ENCODE results near the gene PDE9A. TPM values are rescaled to one million over a fixed set of nuclear protein-coding genes. Genes with fewer than 3 reads are reported as not detected.
"Not testable (repeated sequence)": the region's sequence is repeated elsewhere in the genome, so short reads cannot be mapped to it uniquely, and the experiment has no call there.

PDE9A gene
- total and polyA plus RNA-seq, 4 donors = 2.6 to 16.2 (median 7.8) TPM

DNA sequence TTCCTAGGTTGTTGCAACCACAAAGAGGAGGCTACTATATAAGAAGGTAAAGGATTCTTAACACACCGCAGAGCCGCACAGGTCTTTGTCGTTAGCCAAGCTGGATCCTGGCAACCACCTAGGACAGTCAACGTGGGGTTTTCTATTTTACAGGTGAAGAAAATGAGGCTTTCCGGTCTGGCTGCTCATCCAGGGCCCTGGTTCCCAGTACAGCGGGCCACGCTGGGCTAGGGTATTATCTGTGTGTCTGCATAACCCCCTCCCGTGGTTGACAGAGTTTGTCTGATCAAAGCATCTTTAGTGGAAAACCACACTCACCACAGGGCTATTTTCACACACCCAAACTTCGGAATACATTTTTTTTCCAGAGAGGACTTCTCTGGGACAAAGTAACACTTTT lies 39.0 kb upstream of the PDE9A start:
- Histone ChIP-seq H3K36me3 (ENCODE audit: control insufficient read depth in 1 of 2, insufficient read depth in 2 of 2, low read length in 1 of 2) (no peaks in the 10 kb centered on the region), H3K27ac (ENCODE audit: low read depth in 1 of 2, low read length in 2 of 2) (no peak overlapping the region), H3K27me3 (ENCODE audit: control insufficient read depth in 1 of 2, insufficient read depth in 2 of 2, low read length in 1 of 2) (no peaks in the 10 kb centered on the region), H3K9me3 (ENCODE audit: control insufficient read depth, low read length) (peaks cover 2% of the 10 kb centered on the region), H3K4me1 (ENCODE audit: control insufficient read depth in 1 of 2, insufficient read depth in 2 of 2, low read length in 2 of 2) (no peaks in the 10 kb centered on the region), H3K4me3 (ENCODE audit: low read length in 2 of 2) (no peak overlapping the region)
- intact Hi-C loops (cut with DNase I) = no loop called here
- DNase-seq (peak in 1 of 2 donors; percentile 34), ATAC-seq (ENCODE audit: low FRiP score) (no peak)
- WGBS, 2 donors = 67 to 69% methylated on average over 9 of the region's 9 CpGs

DNA sequence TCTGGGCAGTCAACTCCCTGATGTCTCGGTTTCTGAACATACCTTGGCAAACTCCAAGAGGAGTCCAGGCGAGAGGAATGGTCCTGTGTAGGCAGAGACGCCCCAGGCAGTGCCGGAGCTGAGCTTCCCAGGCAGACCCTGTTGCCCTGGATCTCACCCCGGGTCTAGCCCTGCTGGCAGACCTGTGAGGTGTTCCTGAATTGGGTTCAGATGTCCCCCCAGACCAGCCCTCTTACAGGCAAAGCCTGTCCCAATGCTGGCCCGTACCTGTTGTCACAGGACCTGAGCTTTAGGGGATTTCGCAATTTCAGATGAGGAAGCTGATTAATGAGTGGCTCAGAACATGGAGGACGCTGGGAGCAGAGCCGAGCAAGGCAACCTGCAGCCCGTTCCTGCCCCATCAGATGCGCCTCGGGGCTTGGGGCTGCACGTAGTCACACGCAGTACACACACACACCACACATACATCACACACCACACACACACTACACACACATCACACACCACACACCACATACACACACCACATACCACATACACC lies 38.5 kb upstream of the PDE9A start:
- H3K9me3 ChIP-seq (ENCODE audit: control insufficient read depth, low read length) = no peaks in the 10 kb centered on the region
- DNase-seq = peak in 1 of 2 donors; percentile 64
- no peak overlapping the region for H3K4me3 ChIP-seq (ENCODE audit: low read length in 2 of 2)
- WGBS, 2 donors = 34 to 36% methylated on average over 14 of the region's 14 CpGs
- intact Hi-C loops (cut with DNase I) = no loop called here
- H3K36me3 ChIP-seq (ENCODE audit: control insufficient read depth in 1 of 2, insufficient read depth in 2 of 2, low read length in 1 of 2) = no peaks in the 10 kb centered on the region
- ATAC-seq (ENCODE audit: low FRiP score) = no peak
- no peaks in the 10 kb centered on the region for H3K27me3 ChIP-seq (ENCODE audit: control insufficient read depth in 1 of 2, insufficient read depth in 2 of 2, low read length in 1 of 2)
- H3K4me1 ChIP-seq (ENCODE audit: control insufficient read depth in 1 of 2, insufficient read depth in 2 of 2, low read length in 2 of 2) = no peaks in the 10 kb centered on the region
- no peak overlapping the region for H3K27ac ChIP-seq (ENCODE audit: low read depth in 1 of 2, low read length in 2 of 2)

DNA sequence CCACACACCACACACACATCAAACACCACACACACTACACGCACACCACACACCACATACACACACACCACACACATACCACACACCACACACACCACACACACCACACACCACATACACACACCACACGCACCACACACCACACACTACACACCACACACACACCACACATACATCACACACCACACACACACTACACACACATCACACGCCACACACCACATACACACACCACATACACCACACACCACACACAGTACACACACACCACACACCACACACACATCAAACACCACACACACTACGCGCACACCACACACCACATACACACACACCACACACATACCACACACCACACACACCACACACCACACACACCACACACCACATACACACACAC lies 38.0 kb upstream of the PDE9A start:
- H3K4me1 ChIP-seq (ENCODE audit: control insufficient read depth in 1 of 2, insufficient read depth in 2 of 2, low read length in 2 of 2); H3K4me3 ChIP-seq (ENCODE audit: low read length in 2 of 2); H3K27ac ChIP-seq (ENCODE audit: low read depth in 1 of 2, low read length in 2 of 2); intact Hi-C loops (cut with DNase I); H3K27me3 ChIP-seq (ENCODE audit: control insufficient read depth in 1 of 2, insufficient read depth in 2 of 2, low read length in 1 of 2); H3K9me3 ChIP-seq (ENCODE audit: control insufficient read depth, low read length); ATAC-seq (ENCODE audit: low FRiP score); H3K36me3 ChIP-seq (ENCODE audit: control insufficient read depth in 1 of 2, insufficient read depth in 2 of 2, low read length in 1 of 2); DNase-seq: not testable (repeated sequence)
- WGBS, 2 donors = 70 to 76% methylated on average over 2 to 4 of the region's 5 CpGs

DNA sequence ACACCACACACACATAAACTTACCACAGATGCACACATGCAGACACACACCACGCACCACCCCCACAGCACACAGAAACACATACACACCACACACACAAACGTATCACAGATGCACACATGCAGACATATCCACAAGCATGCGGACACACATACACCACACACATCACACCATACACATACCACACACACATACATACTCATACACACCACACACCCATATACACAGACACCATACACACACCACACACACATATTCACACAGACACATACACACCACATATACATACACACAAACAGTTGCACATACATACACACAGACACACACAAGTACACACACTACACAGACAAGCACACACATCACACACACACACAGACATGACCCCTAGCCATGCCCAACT lies 37.5 kb upstream of the PDE9A start:
- H3K4me3 ChIP-seq (ENCODE audit: low read length in 2 of 2) = no peak overlapping the region
- no peak for ATAC-seq (ENCODE audit: low FRiP score)
- intact Hi-C loops (cut with DNase I) = no loop called here
- no peaks in the 10 kb centered on the region for H3K36me3 ChIP-seq (ENCODE audit: control insufficient read depth in 1 of 2, insufficient read depth in 2 of 2, low read length in 1 of 2)
- no peaks in the 10 kb centered on the region for H3K4me1 ChIP-seq (ENCODE audit: control insufficient read depth in 1 of 2, insufficient read depth in 2 of 2, low read length in 2 of 2)
- WGBS, 2 donors = 58 to 59% methylated on average over 3 of the region's 3 CpGs
- DNase-seq = no peak
- H3K27ac ChIP-seq (ENCODE audit: low read depth in 1 of 2, low read length in 2 of 2) = no peak overlapping the region
- no peaks in the 10 kb centered on the region for H3K9me3 ChIP-seq (ENCODE audit: control insufficient read depth, low read length)
- no peaks in the 10 kb centered on the region for H3K27me3 ChIP-seq (ENCODE audit: control insufficient read depth in 1 of 2, insufficient read depth in 2 of 2, low read length in 1 of 2)

GRCh38 chr21:42616446-42616845 lies 37.0 kb upstream of the PDE9A start:
- DNase-seq (peak in 1 of 2 donors; percentile 40), ATAC-seq (ENCODE audit: low FRiP score) (no peak)
- H3K4me1 ChIP-seq (ENCODE audit: control insufficient read depth in 1 of 2, insufficient read depth in 2 of 2, low read length in 2 of 2) = no peaks in the 10 kb centered on the region
- H3K9me3 ChIP-seq (ENCODE audit: control insufficient read depth, low read length) = no peaks in the 10 kb centered on the region
- intact Hi-C loops (cut with DNase I) = no loop called here
- no peaks in the 10 kb centered on the region for H3K36me3 ChIP-seq (ENCODE audit: control insufficient read depth in 1 of 2, insufficient read depth in 2 of 2, low read length in 1 of 2)
- no peak overlapping the region for H3K27ac ChIP-seq (ENCODE audit: low read depth in 1 of 2, low read length in 2 of 2)
- 29 to 35% methylated on average over 18 of the region's 18 CpGs for WGBS, 2 donors
- H3K4me3 ChIP-seq (ENCODE audit: low read length in 2 of 2) = no peak overlapping the region
- H3K27me3 ChIP-seq (ENCODE audit: control insufficient read depth in 1 of 2, insufficient read depth in 2 of 2, low read length in 1 of 2) = no peaks in the 10 kb centered on the region

GRCh38 chr21:42616941-42617340 lies 36.5 kb upstream of the PDE9A start:
- ATAC-seq (ENCODE audit: low FRiP score) = no peak
- peak in 1 of 2 donors; percentile 71 for DNase-seq
- H3K27ac ChIP-seq (ENCODE audit: low read depth in 1 of 2, low read length in 2 of 2) = no peak overlapping the region
- H3K4me3 ChIP-seq (ENCODE audit: low read length in 2 of 2) = no peak overlapping the region
- intact Hi-C loops (cut with DNase I) = no loop called here
- H3K36me3 ChIP-seq (ENCODE audit: control insufficient read depth in 1 of 2, insufficient read depth in 2 of 2, low read length in 1 of 2) = no peaks in the 10 kb centered on the region
- H3K27me3 ChIP-seq (ENCODE audit: control insufficient read depth in 1 of 2, insufficient read depth in 2 of 2, low read length in 1 of 2) = no peaks in the 10 kb centered on the region
- H3K4me1 ChIP-seq (ENCODE audit: control insufficient read depth in 1 of 2, insufficient read depth in 2 of 2, low read length in 2 of 2) = no peaks in the 10 kb centered on the region
- 80 to 82% methylated on average over 21 of the region's 21 CpGs for WGBS, 2 donors
- no peaks in the 10 kb centered on the region for H3K9me3 ChIP-seq (ENCODE audit: control insufficient read depth, low read length)

DNA sequence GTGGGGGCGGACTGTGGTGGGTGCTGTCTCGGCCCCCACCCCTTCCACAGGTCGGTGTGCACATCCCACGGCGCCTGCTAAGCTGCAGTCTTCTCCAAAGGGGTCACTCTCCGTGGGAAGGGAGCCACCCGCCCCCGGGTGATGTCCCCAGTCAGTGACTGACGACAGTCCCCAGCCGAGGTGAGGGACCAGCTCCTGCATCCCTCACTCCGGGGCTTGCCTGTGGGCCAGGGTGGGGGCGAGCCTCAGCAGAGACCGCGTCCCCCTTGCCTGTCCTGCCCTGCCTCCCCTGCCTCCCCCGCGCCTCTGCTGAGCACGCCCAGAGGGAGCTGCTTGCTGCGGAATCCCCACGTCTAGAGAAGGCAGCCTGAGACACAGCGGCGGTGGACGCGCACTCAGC lies 35.9 kb upstream of the PDE9A start:
- peak in 1 of 2 donors; percentile 74 for DNase-seq
- Histone ChIP-seq H3K27me3 (ENCODE audit: control insufficient read depth in 1 of 2, insufficient read depth in 2 of 2, low read length in 1 of 2) (no peaks in the 10 kb centered on the region), H3K27ac (ENCODE audit: low read depth in 1 of 2, low read length in 2 of 2) (no peak overlapping the region), H3K9me3 (ENCODE audit: control insufficient read depth, low read length) (no peaks in the 10 kb centered on the region), H3K4me1 (ENCODE audit: control insufficient read depth in 1 of 2, insufficient read depth in 2 of 2, low read length in 2 of 2) (no peaks in the 10 kb centered on the region), H3K36me3 (ENCODE audit: control insufficient read depth in 1 of 2, insufficient read depth in 2 of 2, low read length in 1 of 2) (no peaks in the 10 kb centered on the region), H3K4me3 (ENCODE audit: low read length in 2 of 2) (no peak overlapping the region)
- intact Hi-C loops (cut with DNase I) = no loop called here
- WGBS, 2 donors = 58 to 59% methylated on average over 23 of the region's 23 CpGs
- ATAC-seq (ENCODE audit: low FRiP score) = no peak

GRCh38 chr21:42618707-42619102 lies 34.7 kb upstream of the PDE9A start:
- H3K36me3 ChIP-seq (ENCODE audit: control insufficient read depth in 1 of 2, insufficient read depth in 2 of 2, low read length in 1 of 2) = no peaks in the 10 kb centered on the region
- WGBS, 2 donors = 61 to 64% methylated on average over 3 of the region's 3 CpGs
- no peak overlapping the region for H3K27ac ChIP-seq (ENCODE audit: low read depth in 1 of 2, low read length in 2 of 2)
- no peak overlapping the region for H3K4me3 ChIP-seq (ENCODE audit: low read length in 2 of 2)
- no peaks in the 10 kb centered on the region for H3K9me3 ChIP-seq (ENCODE audit: control insufficient read depth, low read length)
- ATAC-seq (ENCODE audit: low FRiP score) (no peak), DNase-seq (peak in 1 of 2 donors; percentile 9)
- intact Hi-C loops (cut with DNase I) = no loop called here
- H3K4me1 ChIP-seq (ENCODE audit: control insufficient read depth in 1 of 2, insufficient read depth in 2 of 2, low read length in 2 of 2) = no peaks in the 10 kb centered on the region
- no peaks in the 10 kb centered on the region for H3K27me3 ChIP-seq (ENCODE audit: control insufficient read depth in 1 of 2, insufficient read depth in 2 of 2, low read length in 1 of 2)

DNA sequence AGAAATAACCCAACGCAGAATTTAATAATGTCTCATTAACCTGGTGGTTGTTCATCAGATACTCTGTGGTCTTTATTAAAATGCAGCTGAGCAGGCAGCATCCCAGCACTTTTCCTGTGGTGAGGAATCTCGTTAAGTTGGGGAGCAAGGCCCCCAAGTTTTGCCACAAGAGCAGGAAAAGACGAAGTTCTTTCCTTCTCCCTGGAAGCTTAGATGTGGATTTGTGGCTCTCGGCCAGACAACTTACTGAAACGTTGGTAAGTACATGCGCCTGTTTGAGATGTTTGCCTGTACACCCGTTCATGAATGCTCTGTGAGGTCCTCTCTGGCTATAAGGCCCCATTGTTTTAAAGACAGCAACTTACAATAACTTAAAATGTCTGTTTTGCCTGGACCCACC lies 34.3 kb upstream of the PDE9A start:
- ATAC-seq (ENCODE audit: low FRiP score) (no peak), DNase-seq (no peak)
- intact Hi-C loops (cut with DNase I) = no loop called here
- H3K9me3 ChIP-seq (ENCODE audit: control insufficient read depth, low read length) = no peaks in the 10 kb centered on the region
- H3K27me3 ChIP-seq (ENCODE audit: control insufficient read depth in 1 of 2, insufficient read depth in 2 of 2, low read length in 1 of 2) = no peaks in the 10 kb centered on the region
- WGBS, 2 donors = 48 to 57% methylated on average over 7 of the region's 7 CpGs
- H3K36me3 ChIP-seq (ENCODE audit: control insufficient read depth in 1 of 2, insufficient read depth in 2 of 2, low read length in 1 of 2) = no peaks in the 10 kb centered on the region
- no peak overlapping the region for H3K27ac ChIP-seq (ENCODE audit: low read depth in 1 of 2, low read length in 2 of 2)
- H3K4me3 ChIP-seq (ENCODE audit: low read length in 2 of 2) = no peak overlapping the region
- H3K4me1 ChIP-seq (ENCODE audit: control insufficient read depth in 1 of 2, insufficient read depth in 2 of 2, low read length in 2 of 2) = no peaks in the 10 kb centered on the region
